ENCODE data around the gene PLXNC1. TPM values are rescaled to one million over a fixed set of nuclear protein-coding genes. Genes with fewer than 3 reads are reported as not detected.

PLXNC1 gene
- total RNA-seq, 1 donor from 2014 or later: 8.3 TPM

DNA sequence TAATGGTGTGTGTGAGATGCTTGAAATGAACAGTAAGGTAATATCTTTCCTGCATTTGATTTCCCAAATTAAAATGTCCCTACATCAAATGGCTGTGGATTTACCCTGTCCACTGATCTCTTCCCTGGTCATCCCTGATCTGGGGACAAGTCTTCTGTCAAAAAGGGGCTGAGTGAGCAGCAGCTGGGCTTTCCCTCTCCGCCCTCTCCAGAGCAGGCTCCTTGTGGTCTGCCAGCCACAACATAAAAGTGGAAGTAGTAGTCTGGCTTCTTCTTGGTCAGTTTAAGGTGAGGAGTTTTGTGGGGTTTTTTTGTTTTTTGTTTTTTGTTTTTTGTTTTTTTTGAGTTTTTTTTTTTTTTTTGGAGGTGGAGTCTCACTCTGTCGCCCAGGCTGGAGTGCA is 25.2 kb upstream of the PLXNC1 start:
- TF ChIP-seq, protein P1, sequence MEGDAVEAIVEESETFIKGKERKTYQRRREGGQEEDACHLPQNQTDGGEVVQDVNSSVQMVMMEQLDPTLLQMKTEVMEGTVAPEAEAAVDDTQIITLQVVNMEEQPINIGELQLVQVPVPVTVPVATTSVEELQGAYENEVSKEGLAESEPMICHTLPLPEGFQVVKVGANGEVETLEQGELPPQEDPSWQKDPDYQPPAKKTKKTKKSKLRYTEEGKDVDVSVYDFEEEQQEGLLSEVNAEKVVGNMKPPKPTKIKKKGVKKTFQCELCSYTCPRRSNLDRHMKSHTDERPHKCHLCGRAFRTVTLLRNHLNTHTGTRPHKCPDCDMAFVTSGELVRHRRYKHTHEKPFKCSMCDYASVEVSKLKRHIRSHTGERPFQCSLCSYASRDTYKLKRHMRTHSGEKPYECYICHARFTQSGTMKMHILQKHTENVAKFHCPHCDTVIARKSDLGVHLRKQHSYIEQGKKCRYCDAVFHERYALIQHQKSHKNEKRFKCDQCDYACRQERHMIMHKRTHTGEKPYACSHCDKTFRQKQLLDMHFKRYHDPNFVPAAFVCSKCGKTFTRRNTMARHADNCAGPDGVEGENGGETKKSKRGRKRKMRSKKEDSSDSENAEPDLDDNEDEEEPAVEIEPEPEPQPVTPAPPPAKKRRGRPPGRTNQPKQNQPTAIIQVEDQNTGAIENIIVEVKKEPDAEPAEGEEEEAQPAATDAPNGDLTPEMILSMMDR (conservative IDR thresholded peaks at IDR 0.05): no peak
- no peaks in the 10 kb centered on the region for H3K36me3 Mint-ChIP-seq
- no peak overlapping the region for H3K27ac Mint-ChIP-seq
- H3K27me3 Mint-ChIP-seq: peaks cover 35% of the 10 kb centered on the region
- H3K4me3 Mint-ChIP-seq: no peak overlapping the region
- H3K9me3 Mint-ChIP-seq: no peaks in the 10 kb centered on the region
- DNase-seq (ENCODE audit: extremely low spot score, unreplicated experiment): no peak
- H3K4me1 Mint-ChIP-seq (ENCODE audit: unreplicated experiment): peaks cover 4% of the 10 kb centered on the region

DNA sequence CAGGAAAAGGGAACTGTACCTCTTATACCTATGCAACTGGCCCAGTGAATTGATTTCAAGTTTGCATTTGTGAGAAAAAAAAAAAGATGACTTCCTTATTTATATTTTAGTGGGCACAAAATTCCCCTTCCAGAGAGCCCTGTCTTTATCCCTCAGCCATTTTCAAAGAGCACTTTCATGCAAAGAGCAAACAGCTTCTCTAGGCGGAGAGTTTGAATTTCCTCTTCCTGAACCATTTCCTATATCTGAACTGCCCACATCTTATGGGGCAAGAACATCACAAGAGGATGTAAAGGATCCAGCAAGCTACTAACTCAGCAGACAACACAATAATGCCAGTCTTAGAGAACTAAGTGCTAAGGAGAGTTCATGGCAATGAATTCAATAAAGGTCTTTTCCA is 22.3 kb upstream of the PLXNC1 start:
- no peak overlapping the region for H3K27ac Mint-ChIP-seq
- TF ChIP-seq, protein P1 (conservative IDR thresholded peaks at IDR 0.05): no peak
- H3K4me1 Mint-ChIP-seq (ENCODE audit: unreplicated experiment): no peaks in the 10 kb centered on the region
- H3K4me3 Mint-ChIP-seq: no peak overlapping the region
- H3K9me3 Mint-ChIP-seq: no peaks in the 10 kb centered on the region
- no peak for DNase-seq (ENCODE audit: extremely low spot score, unreplicated experiment)
- H3K36me3 Mint-ChIP-seq: no peaks in the 10 kb centered on the region
- peaks cover 46% of the 10 kb centered on the region for H3K27me3 Mint-ChIP-seq

DNA sequence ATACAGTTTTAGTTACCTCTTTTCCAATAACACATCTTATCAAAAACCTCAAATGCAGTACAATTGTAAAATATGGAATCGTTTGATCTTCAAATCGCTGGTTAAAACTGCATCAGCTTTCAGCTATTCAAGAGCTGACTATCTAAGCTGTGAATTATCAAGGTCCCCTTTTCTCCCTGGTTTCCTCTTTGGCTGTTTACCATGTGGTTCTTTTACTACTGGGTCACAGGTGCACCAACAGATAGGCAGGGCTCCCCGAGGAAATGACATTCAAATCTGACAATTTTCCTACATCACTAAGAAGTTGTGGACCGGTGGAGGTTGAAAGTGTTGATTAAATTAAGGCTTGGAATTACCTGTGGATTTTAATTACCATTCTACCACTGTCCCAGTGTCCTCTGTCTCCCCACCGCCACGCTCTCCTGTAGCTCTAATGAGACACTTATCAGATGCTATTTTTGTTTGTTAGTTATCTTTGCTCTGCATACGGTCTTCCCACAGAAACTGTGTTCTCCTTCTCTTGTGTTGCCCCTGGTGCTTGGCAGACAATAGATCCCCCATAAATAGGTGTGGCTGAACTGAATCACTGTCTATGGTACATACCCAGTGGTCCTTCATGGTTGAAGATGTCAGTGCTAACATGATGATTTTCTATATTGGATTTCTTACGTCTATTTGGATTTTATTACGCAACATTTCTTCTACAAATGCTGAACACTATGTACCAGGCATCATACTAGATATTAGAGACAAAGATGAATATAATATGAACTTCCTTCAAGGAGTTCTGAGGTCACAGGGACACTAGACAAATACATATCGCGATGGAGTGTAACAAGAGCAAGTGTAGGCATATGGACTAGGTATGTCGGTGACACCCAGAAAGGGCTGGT is 20.9 kb upstream of the PLXNC1 start:
- peaks cover 50% of the 10 kb centered on the region for H3K27me3 Mint-ChIP-seq
- DNase-seq (ENCODE audit: extremely low spot score, unreplicated experiment): no peak

DNA sequence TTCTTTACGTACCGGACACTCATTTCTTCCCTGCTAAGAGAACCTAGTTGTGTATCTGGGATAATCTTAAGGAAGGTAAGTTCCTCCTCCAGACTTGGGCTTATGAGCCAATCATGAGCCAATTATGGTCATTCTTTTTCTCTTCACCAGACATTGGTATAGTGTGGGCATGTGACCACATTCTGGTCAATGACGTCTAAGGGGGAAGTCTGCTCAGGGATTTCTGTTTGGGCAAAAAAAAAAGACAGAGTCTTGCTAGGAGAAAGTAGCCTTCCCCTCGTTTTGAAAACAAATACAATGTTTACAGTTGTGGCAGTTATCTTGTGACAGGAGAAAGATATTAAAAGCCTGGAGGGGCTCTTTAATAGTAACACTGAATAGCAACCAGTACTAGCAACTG is 20.1 kb upstream of the PLXNC1 start:
- no peak for DNase-seq (ENCODE audit: extremely low spot score, unreplicated experiment)
- Mint-ChIP-seq H3K27me3 (peaks cover 58% of the 10 kb centered on the region), H3K4me1 (ENCODE audit: unreplicated experiment) (no peaks in the 10 kb centered on the region), H3K4me3 (no peak overlapping the region), H3K9me3 (no peaks in the 10 kb centered on the region), H3K36me3 (no peaks in the 10 kb centered on the region), H3K27ac (no peak overlapping the region)
- TF ChIP-seq, protein P1 (conservative IDR thresholded peaks at IDR 0.05): no peak

More for the DNA sequence above, 20.9 kb upstream of the PLXNC1 start:
- H3K4me3 Mint-ChIP-seq: no peak overlapping the region
- H3K9me3 Mint-ChIP-seq: no peaks in the 10 kb centered on the region
- TF ChIP-seq, protein P1 (conservative IDR thresholded peaks at IDR 0.05): no peak
- no peaks in the 10 kb centered on the region for H3K36me3 Mint-ChIP-seq
- H3K27ac Mint-ChIP-seq: no peak overlapping the region
- H3K4me1 Mint-ChIP-seq (ENCODE audit: unreplicated experiment): no peaks in the 10 kb centered on the region

DNA sequence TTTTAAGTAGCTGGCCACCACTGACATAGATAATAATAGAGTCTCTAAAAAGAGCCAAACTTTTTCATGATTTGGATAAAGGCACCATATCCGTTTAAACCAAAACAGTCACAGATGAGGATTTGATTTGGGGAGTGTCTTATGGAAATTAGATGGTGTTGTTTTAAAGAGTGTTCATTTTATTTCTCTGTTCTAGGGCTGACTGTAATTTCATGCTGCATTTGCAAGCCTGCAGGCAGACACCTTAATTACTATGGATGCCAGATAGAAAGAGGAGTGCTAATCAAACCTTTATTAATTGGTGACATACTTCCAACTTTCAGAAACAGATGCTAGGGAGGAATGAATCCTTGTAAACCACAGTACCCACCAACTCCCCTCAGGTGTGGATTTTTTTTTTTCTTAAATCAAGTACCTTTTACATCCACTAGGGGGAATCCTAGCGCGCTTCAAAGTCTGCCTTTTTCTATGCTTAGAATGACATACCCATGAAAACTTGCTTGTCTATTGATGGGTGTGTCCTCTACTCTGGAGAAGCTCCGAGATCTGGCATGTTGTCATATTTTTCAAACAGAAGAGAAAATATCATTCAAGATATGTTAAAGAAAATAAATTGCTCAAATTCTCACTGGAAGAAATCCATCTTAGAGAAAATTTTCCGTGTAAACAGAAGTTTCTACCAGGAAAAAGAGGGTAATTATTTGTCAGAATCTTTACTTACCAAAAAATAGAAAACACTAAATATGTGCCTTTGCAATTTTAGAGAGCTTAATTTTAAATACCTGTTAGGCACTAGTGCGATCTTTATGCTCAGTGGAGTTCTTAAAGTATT is 14.2 kb upstream of the PLXNC1 start:
- Mint-ChIP-seq H3K9me3 (no peaks in the 10 kb centered on the region), H3K4me1 (ENCODE audit: unreplicated experiment) (no peaks in the 10 kb centered on the region), H3K36me3 (no peaks in the 10 kb centered on the region), H3K4me3 (no peak overlapping the region), H3K27ac (no peak overlapping the region), H3K27me3 (peaks cover 39% of the 10 kb centered on the region)
- DNase-seq (ENCODE audit: extremely low spot score, unreplicated experiment): no peak
- TF ChIP-seq, protein P1 (conservative IDR thresholded peaks at IDR 0.05): peak; percentile 87
